Liver (tissue), 9 donors: ENCODE data around the gene ENOX1. TPM values are rescaled to one million over a fixed set of nuclear protein-coding genes. Genes with fewer than 3 reads are reported as not detected.

Source experiments
- DNase-seq: peaks from one replicate; pipeline ENCODE4 v3.0.0-alpha.2; 2017; ENCODE audit warnings: low spot score
- H3K27ac ChIP-seq, 2 donors: one replicate each; pipeline ENCODE4 v1.7.0; 2013; ENCODE audit warnings: inconsistent platforms in 2 of 2, low read length in 2 of 2, control low read depth in 1 of 2, low read depth in 1 of 2, mild to moderate bottlenecking in 1 of 2
- H3K27me3 ChIP-seq, 4 donors: one replicate each; pipeline versions ENCODE4 v1.6.1 to v1.7.0; 2013; ENCODE audit warnings: low read length in 3 of 4, inconsistent platforms in 1 of 4, mild to moderate bottlenecking in 1 of 4, moderate library complexity in 1 of 4; ENCODE audit not compliant: control insufficient read depth in 4 of 4, insufficient read depth in 4 of 4
- H3K36me3 ChIP-seq, 4 donors: one replicate each; pipeline versions ENCODE4 v1.6.1 to v1.7.0; 2013; ENCODE audit warnings: low read length in 3 of 4, mild to moderate bottlenecking in 3 of 4, low read depth in 1 of 4, moderate library complexity in 1 of 4; ENCODE audit not compliant: control insufficient read depth in 4 of 4, insufficient read depth in 3 of 4
- H3K4me1 ChIP-seq, 4 donors: one replicate each; pipeline versions ENCODE4 v1.6.1 to v1.7.0; 2013; ENCODE audit warnings: low read length in 3 of 4, mild to moderate bottlenecking in 3 of 4, moderate library complexity in 1 of 4; ENCODE audit not compliant: control insufficient read depth in 4 of 4, insufficient read depth in 4 of 4
- H3K4me3 ChIP-seq, 3 donors: one replicate each; pipeline versions ENCODE4 v1.6.1 to v1.7.0; 2013; ENCODE audit warnings: low read length in 3 of 3, control low read depth in 1 of 3, low read depth in 1 of 3, mild to moderate bottlenecking in 1 of 3
- H3K9ac ChIP-seq, 2 donors: one replicate each; pipeline ENCODE4 v1.7.0; 2013; ENCODE audit warnings: low read length in 2 of 2, mild to moderate bottlenecking in 2 of 2, moderate library complexity in 2 of 2, control low read depth in 1 of 2, low read depth in 1 of 2
- H3K9me3 ChIP-seq, 4 donors: one replicate each; pipeline versions ENCODE4 v1.6.1 to v1.7.0; 2013; ENCODE audit warnings: low read length in 3 of 4; ENCODE audit not compliant: control insufficient read depth in 4 of 4
- ATF3 ChIP-seq: IDR thresholded peaks from 2 replicates; pipeline ENCODE4 v1.6.1; 2016; ENCODE audit warnings: antibody characterized with exemption
- EGR1 ChIP-seq, 2 donors: IDR thresholded peaks; 2 replicates each; pipeline ENCODE4 v1.6.1; 2016 to 2018; ENCODE audit warnings: antibody characterized with exemption in 2 of 2, low read depth in 2 of 2
- HNF4A ChIP-seq, 2 donors: conservative IDR thresholded peaks; 2 replicates each; pipeline ENCODE4 v1.6.1; 2016; ENCODE audit warnings: antibody characterized with exemption in 2 of 2, mild to moderate bottlenecking in 2 of 2
- HNF4G ChIP-seq: IDR thresholded peaks from 2 replicates; pipeline ENCODE4 v1.6.1; 2016; ENCODE audit warnings: antibody characterized with exemption
- JUND ChIP-seq, 2 donors: IDR thresholded peaks; 2 replicates each; pipeline ENCODE4 v1.6.1; 2016; ENCODE audit warnings: antibody characterized with exemption in 2 of 2
- NR2F2 ChIP-seq: IDR thresholded peaks from 2 replicates; pipeline ENCODE4 v1.6.1; 2016; ENCODE audit warnings: antibody characterized with exemption
- RAD21 ChIP-seq, 2 donors: IDR thresholded peaks; 2 replicates each; pipeline ENCODE4 v1.6.1; 2016; ENCODE audit warnings: antibody characterized with exemption in 2 of 2, mild to moderate bottlenecking in 2 of 2
- RXRA ChIP-seq, 2 donors: IDR thresholded peaks; 2 replicates each; pipeline ENCODE4 v1.6.1; 2017 to 2018; ENCODE audit warnings: antibody characterized with exemption in 2 of 2, mild to moderate bottlenecking in 1 of 2
- SP1 ChIP-seq: IDR thresholded peaks from 2 replicates; pipeline ENCODE4 v1.6.1; 2018; ENCODE audit warnings: antibody characterized with exemption, mild to moderate bottlenecking
- TAF1 ChIP-seq: conservative IDR thresholded peaks from 2 replicates; pipeline ENCODE4 v1.6.1; 2016; ENCODE audit warnings: antibody characterized with exemption, mild to moderate bottlenecking
- YY1 ChIP-seq: IDR thresholded peaks from 2 replicates; pipeline ENCODE4 v1.6.1; 2016; ENCODE audit warnings: antibody characterized with exemption, mild to moderate bottlenecking
- WGBS: extraction: QIAGEN DNeasy Blood & Tissue Kit; methylation state at CpG from one replicate; pipeline ENCODE4 v1.1.7; 2013; 5-methylcytosine and 5-hydroxymethylcytosine counted together
- polyA plus RNA-seq, 2 donors: library from polyadenylated mRNA; stranded (reverse) in 1 of 2; unstranded in 1 of 2; fragments of 200-250 nt in 1 of 2; fragments of >200 nt in 1 of 2; fragmentation: Nextera tagmentation in 1 of 2; extraction: Ambion mirVana in 1 of 2; gene quantifications; one replicate each; pipeline versions ENCODE4 v1.2.1 to v1.2.3, GENCODE V29; 2013 to 2015
- total RNA-seq, 2 donors: library from RNA; depleted of rRNA; stranded (reverse); fragments of >200 nt; gene quantifications; one replicate each; pipeline ENCODE4 v1.2.3, GENCODE V29; 2014
- TF ChIP-seq, protein P1 (sequence below): IDR thresholded peaks from 2 replicates; pipeline ENCODE4 v1.6.1; 2016; ENCODE audit warnings: antibody characterized with exemption
- TF ChIP-seq, protein P2 (sequence below): fragments of 150-350 bp; IDR thresholded peaks from 2 replicates; pipeline ENCODE4 v1.5.1; 2017; ENCODE audit warnings: improper control_type of control experiment, low read depth, low read length; ENCODE audit not compliant: missing input control
- TF ChIP-seq, protein P3 (sequence below): IDR thresholded peaks from 2 replicates; pipeline ENCODE4 v1.6.1; 2016; ENCODE audit warnings: antibody characterized with exemption
- donor health status: healthy.
- donor health status: healthy.
- donor health status: healthy.
- donor health status: healthy.
- donor health status: healthy.

Gene ENOX1
- total and polyA plus RNA-seq, 4 donors = 0.02 to 0.33 (median 0.08) TPM; not detected in 1

- Histone ChIP-seq H3K9ac (no peak overlapping the region), H3K9me3 (no peaks in the 10 kb centered on the region), H3K4me3 (no peak overlapping the region), H3K4me1 (peaks cover under 1 to 5% (median 3%) of the 10 kb centered on the region in 4 donors), H3K36me3 (no peaks in the 10 kb centered on the region), H3K27me3 (no peaks in the 10 kb centered on the region), H3K27ac (no peak overlapping the region)
- TF ChIP-seq HNF4G (no peak), NR2F2 (peak; percentile 13)
- no peak for DNase-seq
- WGBS = 54% methylated on average over 2 of the region's 2 CpGs
Observed at GRCh38 chr13:43516401-43516833, 270.4 kb downstream of the ENOX1 start.

DNA sequence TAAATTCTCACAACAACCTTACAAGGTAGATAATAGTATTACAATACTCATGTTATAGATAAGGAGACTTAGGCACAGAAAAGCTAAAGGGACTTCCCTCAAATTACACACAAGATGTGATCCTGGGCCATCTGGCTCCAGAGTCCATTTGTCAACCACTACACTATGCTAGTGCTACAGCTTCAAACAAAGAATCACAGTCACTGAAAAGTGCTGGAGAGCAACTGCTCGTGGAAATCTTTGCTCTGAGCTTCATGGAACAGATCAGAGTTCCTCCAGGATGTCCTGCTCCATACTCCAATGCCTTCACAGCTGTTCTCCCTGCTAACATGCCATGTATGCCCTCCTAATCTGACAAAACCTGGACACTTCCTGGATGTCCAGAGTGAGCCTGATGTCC, 271.2 kb downstream of the ENOX1 start:
- no peak overlapping the region for H3K27ac ChIP-seq
- peaks cover 1 to 10% (median 8%) of the 10 kb centered on the region in 4 donors for H3K4me1 ChIP-seq
- DNase-seq = no peak
- H3K9me3 ChIP-seq = no peaks in the 10 kb centered on the region
- no peaks in the 10 kb centered on the region for H3K36me3 ChIP-seq
- no peak overlapping the region for H3K4me3 ChIP-seq
- TF ChIP-seq RAD21 (IDR thresholded peaks at IDR 0.05) (no peak), HNF4G (no peak), RXRA (IDR thresholded peaks at IDR 0.05) (no peak), NR2F2 (no peak), TAF1 (no peak), ATF3 (no peak), HNF4A (conservative IDR thresholded peaks at IDR 0.05) (no peak), SP1 (no peak), EGR1 (IDR thresholded peaks at IDR 0.05; ENCODE audit: low read depth in 2 of 2) (no peak)
- TF ChIP-seq, protein P1, sequence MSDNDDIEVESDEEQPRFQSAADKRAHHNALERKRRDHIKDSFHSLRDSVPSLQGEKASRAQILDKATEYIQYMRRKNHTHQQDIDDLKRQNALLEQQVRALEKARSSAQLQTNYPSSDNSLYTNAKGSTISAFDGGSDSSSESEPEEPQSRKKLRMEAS = no peak
- TF ChIP-seq, protein P2, sequence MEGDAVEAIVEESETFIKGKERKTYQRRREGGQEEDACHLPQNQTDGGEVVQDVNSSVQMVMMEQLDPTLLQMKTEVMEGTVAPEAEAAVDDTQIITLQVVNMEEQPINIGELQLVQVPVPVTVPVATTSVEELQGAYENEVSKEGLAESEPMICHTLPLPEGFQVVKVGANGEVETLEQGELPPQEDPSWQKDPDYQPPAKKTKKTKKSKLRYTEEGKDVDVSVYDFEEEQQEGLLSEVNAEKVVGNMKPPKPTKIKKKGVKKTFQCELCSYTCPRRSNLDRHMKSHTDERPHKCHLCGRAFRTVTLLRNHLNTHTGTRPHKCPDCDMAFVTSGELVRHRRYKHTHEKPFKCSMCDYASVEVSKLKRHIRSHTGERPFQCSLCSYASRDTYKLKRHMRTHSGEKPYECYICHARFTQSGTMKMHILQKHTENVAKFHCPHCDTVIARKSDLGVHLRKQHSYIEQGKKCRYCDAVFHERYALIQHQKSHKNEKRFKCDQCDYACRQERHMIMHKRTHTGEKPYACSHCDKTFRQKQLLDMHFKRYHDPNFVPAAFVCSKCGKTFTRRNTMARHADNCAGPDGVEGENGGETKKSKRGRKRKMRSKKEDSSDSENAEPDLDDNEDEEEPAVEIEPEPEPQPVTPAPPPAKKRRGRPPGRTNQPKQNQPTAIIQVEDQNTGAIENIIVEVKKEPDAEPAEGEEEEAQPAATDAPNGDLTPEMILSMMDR = no peak
- TF ChIP-seq, protein P3, sequence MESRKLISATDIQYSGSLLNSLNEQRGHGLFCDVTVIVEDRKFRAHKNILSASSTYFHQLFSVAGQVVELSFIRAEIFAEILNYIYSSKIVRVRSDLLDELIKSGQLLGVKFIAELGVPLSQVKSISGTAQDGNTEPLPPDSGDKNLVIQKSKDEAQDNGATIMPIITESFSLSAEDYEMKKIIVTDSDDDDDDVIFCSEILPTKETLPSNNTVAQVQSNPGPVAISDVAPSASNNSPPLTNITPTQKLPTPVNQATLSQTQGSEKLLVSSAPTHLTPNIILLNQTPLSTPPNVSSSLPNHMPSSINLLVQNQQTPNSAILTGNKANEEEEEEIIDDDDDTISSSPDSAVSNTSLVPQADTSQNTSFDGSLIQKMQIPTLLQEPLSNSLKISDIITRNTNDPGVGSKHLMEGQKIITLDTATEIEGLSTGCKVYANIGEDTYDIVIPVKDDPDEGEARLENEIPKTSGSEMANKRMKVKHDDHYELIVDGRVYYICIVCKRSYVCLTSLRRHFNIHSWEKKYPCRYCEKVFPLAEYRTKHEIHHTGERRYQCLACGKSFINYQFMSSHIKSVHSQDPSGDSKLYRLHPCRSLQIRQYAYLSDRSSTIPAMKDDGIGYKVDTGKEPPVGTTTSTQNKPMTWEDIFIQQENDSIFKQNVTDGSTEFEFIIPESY = no peak
- H3K9ac ChIP-seq = no peak overlapping the region
- 71% methylated on average over 1 of the region's 1 CpG for WGBS
- no peaks in the 10 kb centered on the region for H3K27me3 ChIP-seq

- H3K9me3 ChIP-seq = no peaks in the 10 kb centered on the region
Observed at GRCh38 chr13:43514311-43514710, 272.5 kb downstream of the ENOX1 start.

More at GRCh38 chr13:43514311-43514710, 272.5 kb downstream of the ENOX1 start:
- DNase-seq = no peak
- Histone ChIP-seq H3K27me3 (no peaks in the 10 kb centered on the region), H3K36me3 (no peaks in the 10 kb centered on the region), H3K4me1 (peaks cover 1 to 10% (median 8%) of the 10 kb centered on the region in 4 donors), H3K4me3 (no peak overlapping the region), H3K27ac (no peak overlapping the region), H3K9ac (no peak overlapping the region)
- 93% methylated on average over 1 of the region's 1 CpG for WGBS
- TF ChIP-seq JUND (IDR thresholded peaks at IDR 0.05) = no peak
- TF ChIP-seq, protein P2 = no peak
- no peak for TF ChIP-seq SP1
- TF ChIP-seq HNF4A (conservative IDR thresholded peaks at IDR 0.05) = no peak
- no peak for TF ChIP-seq YY1
- no peak for TF ChIP-seq NR2F2
